ENCODE measurements around the gene DAB2.

DAB2 gene

DNA sequence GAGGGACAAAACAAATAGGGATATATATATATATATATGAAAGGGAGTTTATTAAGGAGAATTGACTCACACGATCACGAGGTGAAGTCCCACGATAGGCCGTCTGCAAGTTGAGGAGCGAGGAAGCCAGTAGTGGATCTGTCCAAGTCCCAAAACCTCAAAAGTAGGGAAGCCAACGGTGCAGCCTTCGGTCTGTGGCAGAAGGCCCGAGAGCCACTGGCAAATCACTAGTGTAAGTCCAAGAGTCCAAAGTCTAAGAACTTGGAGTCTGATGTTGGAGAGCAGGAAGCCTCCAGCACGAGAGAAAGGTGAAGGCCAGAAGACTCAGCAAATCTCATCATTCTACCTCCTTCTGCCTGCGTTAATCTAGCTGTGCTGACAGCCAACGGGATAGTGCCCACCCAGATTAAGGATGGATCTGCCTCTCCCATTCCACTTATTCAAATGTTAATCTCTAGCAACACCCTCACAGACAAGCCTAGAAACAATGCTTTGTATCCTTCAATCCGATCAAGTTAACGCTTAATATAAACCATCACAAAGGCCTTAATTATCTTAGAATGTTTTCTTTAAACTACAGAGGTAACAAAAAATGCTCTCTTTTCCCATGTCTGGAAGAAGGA lies 23.8 kb upstream of the DAB2 start:
- no peak for DNase-seq (ENCODE audit: low read depth in 1 of 2, low spot score in 1 of 2)

GRCh38 chr5:39447968-39448367 lies 23.2 kb upstream of the DAB2 start:
- no peak for DNase-seq (ENCODE audit: low read depth in 1 of 2, low spot score in 1 of 2)

DNA sequence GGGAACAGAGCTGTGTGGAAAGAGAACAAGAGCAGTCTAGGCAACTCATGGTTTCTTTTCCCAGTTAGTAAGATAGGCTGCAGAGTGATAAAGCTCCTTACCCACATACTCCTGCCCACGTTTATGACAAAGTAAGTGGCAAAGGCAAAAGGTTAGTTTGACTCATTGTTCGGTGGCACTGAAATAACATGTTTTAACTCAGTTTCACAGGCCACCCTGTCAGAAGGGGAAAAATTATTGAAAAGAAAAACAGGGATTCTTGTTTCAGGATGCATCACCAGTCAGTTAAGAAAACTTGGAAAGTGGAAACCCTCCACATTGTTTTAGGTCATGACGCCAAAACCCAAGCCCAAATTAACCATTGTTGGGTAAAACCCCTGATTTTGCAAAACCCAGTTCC lies 22.3 kb upstream of the DAB2 start:
- no peak for DNase-seq (ENCODE audit: low read depth in 1 of 2, low spot score in 1 of 2)

DNA sequence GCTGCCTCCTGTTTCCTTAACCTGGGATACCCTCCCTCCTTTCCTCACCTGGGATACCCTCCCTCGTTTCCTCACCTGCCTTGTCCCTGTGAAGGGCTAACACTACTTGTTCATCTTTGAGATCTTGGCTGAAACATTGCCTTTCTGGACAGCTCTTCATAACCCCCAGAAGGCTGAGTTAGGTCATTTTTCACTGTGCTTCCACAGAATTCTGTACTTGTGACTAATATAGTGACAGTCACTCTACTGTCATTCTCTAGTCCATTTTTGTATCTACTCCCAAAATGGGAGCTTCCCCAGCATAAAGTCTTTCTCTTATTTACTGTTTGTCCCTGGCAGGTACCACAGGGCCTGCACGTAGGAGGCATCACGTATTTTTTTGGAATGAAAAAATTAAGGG lies 21.5 kb upstream of the DAB2 start:
- no peak for DNase-seq (ENCODE audit: low read depth in 1 of 2, low spot score in 1 of 2)

DNA sequence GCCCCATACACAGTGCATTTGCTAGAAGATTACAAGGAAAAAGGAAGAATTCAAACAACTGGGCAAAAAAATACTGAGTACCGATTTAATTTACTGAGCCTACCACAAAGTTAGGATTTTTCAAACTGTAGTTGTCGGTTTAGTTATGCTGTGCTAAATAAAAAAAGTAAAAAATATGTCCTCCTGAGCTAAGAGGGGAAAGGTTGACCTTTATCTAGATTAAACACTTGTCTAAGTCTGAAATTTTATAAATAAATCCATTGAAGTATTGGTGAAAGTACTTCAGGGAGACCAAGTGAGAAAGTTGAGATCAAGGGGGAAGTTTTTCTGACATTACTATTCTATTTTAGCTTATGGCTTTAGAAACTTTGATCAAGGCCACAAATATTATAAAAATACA lies 19.1 kb upstream of the DAB2 start:
- no peak for DNase-seq (ENCODE audit: low read depth in 1 of 2, low spot score in 1 of 2)

DNA sequence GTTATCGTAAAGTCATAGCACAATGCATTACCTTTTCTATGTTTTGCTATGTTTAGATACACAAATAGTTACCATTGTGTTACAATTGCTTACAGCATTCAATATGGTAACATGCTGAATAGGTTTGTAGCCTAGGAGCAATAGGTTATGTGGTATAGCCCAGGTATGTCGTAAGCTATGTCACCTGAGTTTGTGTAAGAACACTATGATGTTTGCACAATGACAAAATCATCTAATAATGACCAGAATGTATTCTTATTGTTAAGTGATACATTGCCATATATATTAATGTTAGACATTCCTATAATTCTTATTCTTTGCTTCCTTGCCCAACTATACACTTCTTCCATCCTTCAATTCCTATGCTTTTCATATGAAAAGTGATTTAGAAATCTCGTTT lies 18.2 kb upstream of the DAB2 start:
- DNase-seq (ENCODE audit: low read depth in 1 of 2, low spot score in 1 of 2): no peak

DNA sequence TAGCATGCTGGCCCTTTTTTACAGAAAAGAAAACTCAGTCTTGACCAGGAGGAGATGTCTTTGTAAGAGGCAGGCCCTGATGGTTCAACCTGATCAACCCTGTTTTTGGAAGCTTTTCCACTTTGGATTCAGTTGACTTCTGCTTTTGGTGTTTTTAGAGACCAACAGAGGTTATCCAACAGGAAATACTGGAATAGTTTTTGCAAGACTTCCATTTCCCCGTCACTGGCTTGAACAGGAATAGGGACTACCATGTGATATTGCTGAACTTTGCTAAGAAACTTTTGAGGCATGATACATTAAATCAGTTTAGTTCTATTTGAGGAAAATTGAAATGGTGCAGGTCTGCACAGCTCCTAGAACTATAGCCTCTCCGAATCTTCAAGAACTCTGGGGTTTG lies 17.1 kb upstream of the DAB2 start:
- DNase-seq (ENCODE audit: low read depth in 1 of 2, low spot score in 1 of 2): no peak

- no peak for DNase-seq (ENCODE audit: low read depth in 1 of 2, low spot score in 1 of 2)
These were observed 16.3 kb upstream of the DAB2 start for GRCh38 chr5:39440958-39441624.

GRCh38 chr5:39440192-39440957 lies 15.6 kb upstream of the DAB2 start:
- DNase-seq (ENCODE audit: low read depth in 1 of 2, low spot score in 1 of 2): no peak

DNA sequence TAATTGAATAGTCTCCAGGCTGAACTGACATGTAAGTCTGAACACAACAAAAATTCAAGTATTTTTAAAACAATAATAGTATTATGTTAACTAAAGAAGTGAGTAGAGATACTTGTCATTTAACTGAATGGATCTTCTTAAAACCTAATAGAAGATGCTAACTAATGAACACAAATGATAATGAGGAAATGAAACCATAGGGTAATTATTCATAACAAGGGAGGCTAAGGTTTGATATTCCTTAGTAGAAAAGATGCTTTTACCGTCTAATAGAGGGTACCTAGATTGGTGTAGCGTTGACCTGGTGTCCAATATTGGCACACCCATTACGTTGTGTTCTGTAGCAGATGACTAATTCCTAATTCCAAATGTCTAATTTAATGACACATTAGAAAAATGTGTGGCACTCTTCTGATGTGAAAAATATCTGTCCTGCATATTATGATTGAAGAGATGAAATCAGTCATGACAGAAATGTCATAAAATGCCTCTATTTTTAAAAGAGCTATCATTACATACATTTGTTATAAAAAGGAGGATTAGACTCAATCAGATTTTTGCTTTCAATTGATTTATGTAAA lies 14.9 kb upstream of the DAB2 start:
- no peak for DNase-seq (ENCODE audit: low read depth in 1 of 2, low spot score in 1 of 2)

DNA sequence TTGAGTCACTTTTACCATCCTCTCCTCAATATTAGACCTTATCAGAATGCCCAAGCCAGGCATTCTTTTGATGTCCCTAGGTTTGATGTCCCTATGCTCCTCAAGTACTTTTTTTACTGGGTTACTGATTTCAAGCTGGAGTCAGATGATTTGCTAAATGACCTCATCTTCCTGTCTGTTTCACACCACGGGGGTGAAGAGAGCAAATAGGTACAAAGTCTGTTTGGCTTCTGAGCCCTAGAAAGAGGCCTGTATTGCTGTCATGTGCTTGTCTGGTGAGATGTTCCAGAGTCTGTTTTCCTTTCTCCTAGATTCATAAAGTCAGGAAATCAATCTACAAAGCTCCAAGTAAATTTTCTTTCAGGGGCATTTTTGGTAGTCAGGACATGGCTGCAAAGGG lies 12.7 kb upstream of the DAB2 start:
- DNase-seq (ENCODE audit: low read depth in 1 of 2, low spot score in 1 of 2): no peak

DNA sequence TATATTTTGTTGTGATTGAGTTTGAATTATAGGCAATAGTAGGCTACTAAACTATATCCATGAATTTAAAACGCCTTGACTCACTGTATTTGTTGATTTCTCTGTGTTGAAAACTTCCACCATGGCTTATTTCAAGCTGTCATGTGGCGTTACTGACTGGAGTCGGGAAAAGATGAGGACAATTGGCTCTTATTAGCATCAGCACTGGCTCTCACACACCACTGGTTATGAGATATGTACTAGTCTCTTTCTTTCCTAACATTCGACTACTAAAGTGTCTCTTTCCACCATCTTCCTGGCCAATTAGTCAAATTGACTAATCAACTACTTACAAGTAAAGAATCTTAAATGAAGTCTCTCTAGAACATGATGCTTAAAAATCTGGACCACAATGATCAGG lies 9.1 kb upstream of the DAB2 start:
- DNase-seq (ENCODE audit: low read depth in 1 of 2, low spot score in 1 of 2): no peak

- no peak for DNase-seq (ENCODE audit: low read depth in 1 of 2, low spot score in 1 of 2)
These were observed 8.1 kb upstream of the DAB2 start for GRCh38 chr5:39432696-39433530.

- DNase-seq (ENCODE audit: low read depth in 1 of 2, low spot score in 1 of 2): no peak
These were observed 5.7 kb upstream of the DAB2 start for GRCh38 chr5:39430461-39430860.

DNA sequence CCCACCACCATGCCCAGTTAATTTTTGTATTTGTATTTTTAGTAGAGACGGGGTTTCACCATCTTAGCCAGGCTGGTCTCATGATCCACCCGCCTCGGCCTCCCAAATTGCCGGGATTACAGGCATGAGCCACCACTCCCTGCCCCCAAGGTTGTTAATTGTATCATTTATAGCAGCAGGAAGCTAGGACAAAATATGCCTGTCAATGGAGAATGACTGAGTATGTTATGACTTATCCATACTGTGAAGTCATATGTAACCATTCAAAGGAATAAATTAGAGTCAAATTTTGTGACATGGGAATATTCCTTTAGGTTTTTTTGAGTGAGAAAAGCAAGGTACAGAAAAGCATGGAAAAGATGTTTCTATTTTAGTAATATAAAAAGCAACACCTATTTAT lies 3.9 kb upstream of the DAB2 start:
- DNase-seq (ENCODE audit: low read depth in 1 of 2, low spot score in 1 of 2): no peak

GRCh38 chr5:39427633-39428032 lies 2.9 kb upstream of the DAB2 start:
- no peak for DNase-seq (ENCODE audit: low read depth in 1 of 2, low spot score in 1 of 2)

GRCh38 chr5:39427229-39427628 lies 2.4 kb upstream of the DAB2 start:
- no peak for DNase-seq (ENCODE audit: low read depth in 1 of 2, low spot score in 1 of 2)

DNA sequence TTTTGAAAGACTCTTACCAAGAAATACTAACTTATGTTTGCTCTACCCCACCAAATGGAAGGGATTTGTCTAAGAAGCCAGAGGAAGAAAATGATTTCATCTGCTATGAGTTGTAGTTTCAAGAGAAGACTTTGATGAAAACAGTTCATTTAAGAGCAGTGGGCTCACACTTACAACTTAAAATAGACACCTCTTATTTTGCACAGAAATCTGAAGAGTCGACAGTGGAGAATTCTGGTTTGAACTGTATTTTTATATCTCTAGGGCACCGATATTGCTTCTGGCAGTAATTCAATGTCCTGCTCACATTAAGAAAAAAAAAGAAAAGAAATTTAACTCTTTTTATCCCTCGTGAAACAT lies 1.9 kb upstream of the DAB2 start:
- no peak for DNase-seq (ENCODE audit: low read depth in 1 of 2, low spot score in 1 of 2)

DNA sequence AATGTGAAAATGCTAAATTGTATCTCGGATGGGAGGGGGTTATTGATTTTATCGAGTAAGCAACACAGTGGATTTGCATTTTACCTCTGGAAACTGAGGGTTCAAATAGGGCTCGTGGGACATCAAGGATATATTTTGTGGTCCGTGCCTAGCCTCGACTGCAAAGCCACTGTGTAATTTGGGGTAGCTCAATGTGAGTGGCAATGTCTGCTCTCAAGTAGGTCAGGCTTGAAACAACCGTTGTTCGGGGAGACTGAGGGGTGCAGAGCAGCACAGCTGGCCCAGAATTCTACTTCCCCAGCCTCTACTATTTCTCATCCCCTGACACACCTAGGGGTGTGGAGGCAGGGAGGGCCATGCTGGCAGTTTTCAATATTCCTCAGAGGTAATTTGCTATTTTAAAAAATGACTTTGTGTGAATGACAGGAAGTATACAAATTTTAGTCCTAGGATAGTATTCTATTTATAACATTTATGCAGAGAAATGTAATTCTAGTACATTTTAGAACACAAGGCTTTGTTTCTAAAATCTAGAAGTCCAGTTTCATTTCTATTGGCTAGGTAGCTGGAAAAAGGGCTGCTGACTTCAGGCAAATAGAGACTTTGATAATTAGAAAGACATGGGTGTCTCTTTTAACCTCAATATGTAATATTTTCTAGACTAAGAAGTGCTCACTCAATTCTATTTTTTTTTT lies 1.4 kb upstream of the DAB2 start:
- no peak for DNase-seq (ENCODE audit: low read depth in 1 of 2, low spot score in 1 of 2)

- DNase-seq (ENCODE audit: low read depth in 1 of 2, low spot score in 1 of 2): no peak
These were observed 1.4 kb downstream of the DAB2 start for GRCh38 chr5:39423331-39423751.

Measured in stimulated activated CD4-positive, alpha-beta T cell treated with anti-CD3 and anti-CD28 coated beads, Interleukin-15, amount 100 ng/mL, for 1 hour (primary cell).